Prostate gland (tissue), 2 donors: Measurements from ENCODE around the gene DUSP14.

Source experiments
- POLR2AphosphoS5 ChIP-seq: sonication (generic); formaldehyde crosslinking; IDR thresholded peaks from one replicate; pipeline ENCODE4 v1.6.1; 2017; ENCODE audit warnings: antibody characterized with exemption
- TF ChIP-seq, protein P1 (sequence below), 4 experiments: fragments of 200-600 bp in 2 of 4; fragments of 450-650 bp in 2 of 4; sonication (generic) in 2 of 4; IDR thresholded peaks; 1 replicate in 3 of 4; 2 replicates in 1 of 4; pipeline ENCODE4 v1.5.1; 2016 to 2019; ENCODE audit warnings: antibody characterized with exemption in 4 of 4, mild to moderate bottlenecking in 2 of 4, moderate library complexity in 2 of 4

DNA sequence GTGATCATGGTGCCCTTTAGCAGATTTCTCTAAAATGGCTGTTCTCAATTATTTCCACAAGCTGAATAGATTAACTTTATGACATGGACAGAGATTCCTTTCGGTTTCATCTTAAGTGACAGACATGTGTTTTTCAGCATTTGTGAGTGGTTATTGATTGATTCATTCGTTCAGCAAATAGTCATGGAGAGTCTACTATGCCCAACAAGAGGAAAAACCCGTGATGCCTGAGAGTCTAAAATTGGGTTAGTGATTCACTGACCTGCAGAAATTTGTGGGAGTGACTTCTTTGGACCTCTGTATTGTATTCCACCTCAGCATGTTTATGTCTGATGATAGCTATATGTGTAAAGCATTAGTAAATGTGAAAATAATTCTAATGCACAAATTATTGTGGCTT, 28.0 kb upstream of the DUSP14 start:
- TF ChIP-seq, protein P1, sequence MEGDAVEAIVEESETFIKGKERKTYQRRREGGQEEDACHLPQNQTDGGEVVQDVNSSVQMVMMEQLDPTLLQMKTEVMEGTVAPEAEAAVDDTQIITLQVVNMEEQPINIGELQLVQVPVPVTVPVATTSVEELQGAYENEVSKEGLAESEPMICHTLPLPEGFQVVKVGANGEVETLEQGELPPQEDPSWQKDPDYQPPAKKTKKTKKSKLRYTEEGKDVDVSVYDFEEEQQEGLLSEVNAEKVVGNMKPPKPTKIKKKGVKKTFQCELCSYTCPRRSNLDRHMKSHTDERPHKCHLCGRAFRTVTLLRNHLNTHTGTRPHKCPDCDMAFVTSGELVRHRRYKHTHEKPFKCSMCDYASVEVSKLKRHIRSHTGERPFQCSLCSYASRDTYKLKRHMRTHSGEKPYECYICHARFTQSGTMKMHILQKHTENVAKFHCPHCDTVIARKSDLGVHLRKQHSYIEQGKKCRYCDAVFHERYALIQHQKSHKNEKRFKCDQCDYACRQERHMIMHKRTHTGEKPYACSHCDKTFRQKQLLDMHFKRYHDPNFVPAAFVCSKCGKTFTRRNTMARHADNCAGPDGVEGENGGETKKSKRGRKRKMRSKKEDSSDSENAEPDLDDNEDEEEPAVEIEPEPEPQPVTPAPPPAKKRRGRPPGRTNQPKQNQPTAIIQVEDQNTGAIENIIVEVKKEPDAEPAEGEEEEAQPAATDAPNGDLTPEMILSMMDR (IDR thresholded peaks at IDR 0.05): no peak
- TF ChIP-seq POLR2AphosphoS5: no peak
